Natural killer cell (primary cell): ENCODE measurements around the gene RELA. TPM values are rescaled to one million over a fixed set of nuclear protein-coding genes. Genes with fewer than 3 reads are reported as not detected.
A peak's percentile ranks its signal among the peaks of the same experiment; 100 is the strongest.

ENCODE experiments used
- ATAC-seq, 3 donors: fragments of 150-1000 bp in 2 of 3; fragments of 200-7000 bp in 1 of 3; cut with Tn5 transposase; 1 replicate in 1 of 3; 2 replicates in 2 of 3; pipeline ENCODE4 v1.10.0; 2021; ENCODE audit warnings: mild to moderate bottlenecking in 2 of 3, moderate library complexity in 2 of 3
- DNase-seq, 2 donors: peaks; one replicate each; pipeline versions ENCODE4 v3.0.0 to v3.0.0-alpha.2; 2013 to 2021; ENCODE audit warnings: mixed read lengths in 1 of 2
- H3K27ac ChIP-seq: one replicate; pipeline ENCODE4 v1.5.1; 2013; ENCODE audit warnings: mild to moderate bottlenecking, low read length
- H3K27me3 ChIP-seq: one replicate; pipeline ENCODE4 v1.6.1; 2013; ENCODE audit warnings: low read length; ENCODE audit not compliant: control insufficient read depth, insufficient read depth
- H3K36me3 ChIP-seq: one replicate; pipeline ENCODE4 v1.6.1; 2013; ENCODE audit warnings: low read length; ENCODE audit not compliant: control insufficient read depth, insufficient read depth
- H3K4me1 ChIP-seq: one replicate; pipeline ENCODE4 v1.6.1; 2013; ENCODE audit warnings: low read length; ENCODE audit not compliant: control insufficient read depth, insufficient read depth
- H3K4me3 ChIP-seq: one replicate; pipeline ENCODE4 v1.5.1; 2013; ENCODE audit warnings: low read length
- H3K9me3 ChIP-seq: one replicate; pipeline ENCODE4 v1.6.1; 2013; ENCODE audit warnings: low read length; ENCODE audit not compliant: control insufficient read depth, insufficient read depth
- H3K27ac Mint-ChIP-seq, 2 donors: one replicate each; pipeline ENCODE4 v1.8.0; 2022; ENCODE audit warnings: mild to moderate bottlenecking in 2 of 2, mixed read lengths in 2 of 2, moderate library complexity in 1 of 2
- H3K27me3 Mint-ChIP-seq, 2 donors: one replicate each; pipeline ENCODE4 v1.8.0; 2022; ENCODE audit warnings: low read depth in 2 of 2, mixed read lengths in 2 of 2
- H3K36me3 Mint-ChIP-seq: one replicate; pipeline ENCODE4 v1.8.0; 2022; ENCODE audit warnings: mixed read lengths
- H3K4me1 Mint-ChIP-seq, 2 donors: one replicate each; pipeline ENCODE4 v1.8.0; 2022; ENCODE audit warnings: mixed read lengths in 2 of 2
- H3K4me3 Mint-ChIP-seq: one replicate; pipeline ENCODE4 v1.8.0; 2022; ENCODE audit warnings: mild to moderate bottlenecking, moderate library complexity, mixed read lengths
- H3K9me3 Mint-ChIP-seq, 2 donors: one replicate each; pipeline ENCODE4 v1.8.0; 2022; ENCODE audit warnings: mixed read lengths in 2 of 2
- WGBS: methylation state at CpG from one replicate; pipeline ENCODE4 v1.1.7; 2013; ENCODE audit warnings: missing lambda C conversion rate; ENCODE audit not compliant: insufficient coverage; 5-methylcytosine and 5-hydroxymethylcytosine counted together
- intact Hi-C: fragments of 100-400 bp; cut with micrococcal nuclease; formaldehyde crosslinking; loops from one replicate; pipeline ENCODE4 v1.14.2; 2022
- total RNA-seq, 4 donors: library from RNA; stranded (reverse); fragments of 120-200 nt in 1 of 4; gene quantifications; one replicate each; pipeline versions ENCODE4 v1.2.3 to v1.2.4, GENCODE V29; 2013 to 2022
- TF ChIP-seq, protein P1 (sequence below): fragments of 200-600 bp; IDR thresholded peaks from one replicate; pipeline ENCODE4 v1.8.0; 2022; ENCODE audit warnings: antibody characterized with exemption

The RELA gene
- total RNA-seq, 3 donors from 2014 or later (not counting 1 experiment from before 2014, with no cell fraction given), result 319 to 380 (median 338) TPM

GRCh38 chr11:65655570-65656332 is 7.0 kb downstream of the RELA start:
- no peaks in the 10 kb centered on the region for H3K9me3 Mint-ChIP-seq
- TF ChIP-seq, protein P1, sequence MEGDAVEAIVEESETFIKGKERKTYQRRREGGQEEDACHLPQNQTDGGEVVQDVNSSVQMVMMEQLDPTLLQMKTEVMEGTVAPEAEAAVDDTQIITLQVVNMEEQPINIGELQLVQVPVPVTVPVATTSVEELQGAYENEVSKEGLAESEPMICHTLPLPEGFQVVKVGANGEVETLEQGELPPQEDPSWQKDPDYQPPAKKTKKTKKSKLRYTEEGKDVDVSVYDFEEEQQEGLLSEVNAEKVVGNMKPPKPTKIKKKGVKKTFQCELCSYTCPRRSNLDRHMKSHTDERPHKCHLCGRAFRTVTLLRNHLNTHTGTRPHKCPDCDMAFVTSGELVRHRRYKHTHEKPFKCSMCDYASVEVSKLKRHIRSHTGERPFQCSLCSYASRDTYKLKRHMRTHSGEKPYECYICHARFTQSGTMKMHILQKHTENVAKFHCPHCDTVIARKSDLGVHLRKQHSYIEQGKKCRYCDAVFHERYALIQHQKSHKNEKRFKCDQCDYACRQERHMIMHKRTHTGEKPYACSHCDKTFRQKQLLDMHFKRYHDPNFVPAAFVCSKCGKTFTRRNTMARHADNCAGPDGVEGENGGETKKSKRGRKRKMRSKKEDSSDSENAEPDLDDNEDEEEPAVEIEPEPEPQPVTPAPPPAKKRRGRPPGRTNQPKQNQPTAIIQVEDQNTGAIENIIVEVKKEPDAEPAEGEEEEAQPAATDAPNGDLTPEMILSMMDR, result no peak

GRCh38 chr11:65654375-65655349 is 8.1 kb downstream of the RELA start:
- no peak overlapping the region for H3K4me3 ChIP-seq
- H3K4me1 ChIP-seq, result peaks cover 48% of the 10 kb centered on the region
- DNase-seq, result peak; percentile 24 to 28
- ATAC-seq, result no peak
- Mint-ChIP-seq H3K27me3 (no peaks in the 10 kb centered on the region), H3K4me1 (peaks cover 65 to 85% of the 10 kb centered on the region in 2 donors), H3K9me3 (no peaks in the 10 kb centered on the region), H3K4me3 (peak overlapping the region; percentile 61), H3K36me3 (peaks cover 25% of the 10 kb centered on the region), H3K27ac (peak overlapping the region; percentile 97 to 99)
- no peaks in the 10 kb centered on the region for H3K9me3 ChIP-seq
- 95% methylated on average over 14 of the region's 14 CpGs for WGBS
- H3K27me3 ChIP-seq, result no peaks in the 10 kb centered on the region
- peaks cover 77% of the 10 kb centered on the region for H3K36me3 ChIP-seq
- peak overlapping the region; percentile 95 for H3K27ac ChIP-seq
- intact Hi-C loops, result loop anchor here (5.0 kb wide), 1 partner anchor 37 kb away; the partner anchor contains the start of gene PCNX3
- TF ChIP-seq, protein P1, result no peak

More at GRCh38 chr11:65655570-65656332, 7.0 kb downstream of the RELA start:
- H3K9me3 ChIP-seq, result no peaks in the 10 kb centered on the region
- peaks cover 48% of the 10 kb centered on the region for H3K4me1 ChIP-seq
- H3K4me3 ChIP-seq, result no peak overlapping the region
- no peak for ATAC-seq
- Mint-ChIP-seq H3K36me3 (peaks cover 25% of the 10 kb centered on the region), H3K4me1 (peaks cover 68 to 87% of the 10 kb centered on the region in 2 donors), H3K4me3 (peak overlapping the region; percentile 25), H3K27ac (peak overlapping the region; percentile 83 to 97), H3K27me3 (no peaks in the 10 kb centered on the region)
- 94% methylated on average over 16 of the region's 16 CpGs for WGBS
- no peaks in the 10 kb centered on the region for H3K27me3 ChIP-seq
- peaks cover 76% of the 10 kb centered on the region for H3K36me3 ChIP-seq
- H3K27ac ChIP-seq, result no peak overlapping the region
- intact Hi-C loops, result no loop called here
- peak in 1 of 2 donors; percentile 25 for DNase-seq

DNA sequence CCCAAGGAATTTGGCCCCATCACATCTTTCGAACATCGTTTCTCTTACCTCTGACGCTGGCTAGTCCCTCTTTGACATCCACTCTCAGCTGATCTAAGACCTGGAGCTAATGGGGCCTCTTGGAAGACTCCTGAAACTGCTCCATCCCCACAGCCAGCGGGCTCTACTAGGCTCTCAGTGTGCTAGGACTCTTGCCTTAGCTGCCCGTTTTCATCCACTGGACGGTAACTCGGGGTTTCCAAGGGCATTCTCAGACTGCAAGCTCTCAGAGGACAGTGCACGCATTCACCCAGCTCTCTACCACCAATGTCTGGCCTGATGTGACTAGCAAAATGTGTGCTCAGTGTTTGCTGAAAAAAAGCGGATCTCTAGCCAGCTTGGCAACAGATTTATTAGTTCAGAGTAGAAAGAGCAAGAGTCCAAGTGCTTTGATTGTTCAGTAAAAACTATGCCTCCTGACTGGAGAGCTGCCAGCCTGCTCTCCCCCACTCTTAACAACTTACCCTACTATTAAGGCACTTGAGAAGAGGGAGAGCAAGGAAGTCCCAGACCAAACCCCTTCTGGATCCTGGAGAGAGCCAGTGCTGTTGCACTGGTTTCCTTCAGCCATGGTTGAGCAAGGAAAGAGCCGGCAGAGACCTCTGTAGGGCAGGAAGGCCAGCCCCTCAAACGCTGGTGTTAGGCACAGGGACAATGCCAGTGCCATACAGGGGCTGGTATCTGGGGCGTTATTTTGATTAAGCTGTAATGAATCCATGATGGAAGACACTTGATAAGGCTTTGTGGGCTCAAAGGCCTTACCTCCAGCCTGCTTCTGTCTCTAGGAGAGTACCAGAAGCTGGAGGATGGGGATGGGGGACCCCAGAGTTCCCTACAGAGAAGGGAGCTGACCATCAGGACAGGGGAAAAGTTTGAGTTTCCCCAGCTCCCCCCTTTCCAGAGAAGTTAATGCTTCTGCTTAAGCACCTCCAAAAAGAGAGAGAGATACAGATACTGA is 9.2 kb downstream of the RELA start:
- peak overlapping the region; percentile 54 for H3K4me3 ChIP-seq
- 56% methylated on average over 12 of the region's 12 CpGs for WGBS
- Mint-ChIP-seq H3K9me3 (no peaks in the 10 kb centered on the region), H3K27ac (peak overlapping the region; percentile 97 to 99), H3K36me3 (peaks cover 15% of the 10 kb centered on the region), H3K4me1 (peaks cover 54 to 74% of the 10 kb centered on the region in 2 donors), H3K4me3 (peak overlapping the region; percentile 95), H3K27me3 (no peaks in the 10 kb centered on the region)
- H3K4me1 ChIP-seq, result peaks cover 49% of the 10 kb centered on the region
- no peaks in the 10 kb centered on the region for H3K9me3 ChIP-seq
- H3K36me3 ChIP-seq, result peaks cover 77% of the 10 kb centered on the region
- peak overlapping the region; percentile 95 for H3K27ac ChIP-seq
- intact Hi-C loops, result loop anchor here (1.0 to 5.0 kb wide), 2 partner anchors 10 to 36 kb away; partner anchors contain the start of gene PCNX3
- TF ChIP-seq, protein P1, result no peak
- no peak for ATAC-seq
- DNase-seq, result peak in 1 of 2 donors; percentile 40
- no peaks in the 10 kb centered on the region for H3K27me3 ChIP-seq
